Tibial nerve (tissue), 4 donors: ENCODE data around the gene CENPT. TPM values are rescaled to one million over a fixed set of nuclear protein-coding genes. Genes with fewer than 3 reads are reported as not detected.
A peak's percentile ranks its signal among the peaks of the same experiment; 100 is the strongest.

ENCODE experiments used
- DNase-seq, 2 donors: peaks; one replicate each; pipeline ENCODE4 v3.0.0-alpha.2; 2019; ENCODE audit warnings: low spot score in 2 of 2
- H3K27ac ChIP-seq, 4 donors: fragments of 200-600 bp; sonication (generic) in 3 of 4; one replicate each; pipeline ENCODE4 v1.5.1; 2017 to 2019; ENCODE audit warnings: mild to moderate bottlenecking in 1 of 4
- H3K27me3 ChIP-seq, 2 donors: fragments of 200-600 bp; sonication (generic) in 1 of 2; one replicate each; pipeline versions ENCODE4 v1.5.1 to v1.6.0; 2017 to 2019
- H3K36me3 ChIP-seq, 3 donors: fragments of 200-600 bp; sonication (generic); one replicate each; pipeline ENCODE4 v1.5.1; 2018 to 2019
- H3K4me1 ChIP-seq, 4 donors: fragments of 200-600 bp; sonication (generic) in 3 of 4; one replicate each; pipeline ENCODE4 v1.5.1; 2017 to 2019
- H3K4me3 ChIP-seq, 4 donors: fragments of 200-600 bp; sonication (generic) in 3 of 4; one replicate each; pipeline ENCODE4 v1.5.1; 2017 to 2019; ENCODE audit warnings: mild to moderate bottlenecking in 1 of 4, moderate library complexity in 1 of 4
- H3K9me3 ChIP-seq, 4 donors: fragments of 200-600 bp; sonication (generic) in 3 of 4; one replicate each; pipeline ENCODE4 v1.5.1; 2017 to 2019
- EP300 ChIP-seq, 2 donors: sonication (generic); formaldehyde crosslinking; IDR thresholded peaks; one replicate each; pipeline ENCODE4 v1.6.1; 2017; ENCODE audit warnings: antibody characterized with exemption in 2 of 2, mild to moderate bottlenecking in 1 of 2
- POLR2A ChIP-seq, 2 donors: fragments of 450-650 bp; IDR thresholded peaks; one replicate each; pipeline ENCODE4 v1.6.1; 2017; ENCODE audit warnings: antibody characterized with exemption in 2 of 2, mild to moderate bottlenecking in 2 of 2, moderate library complexity in 2 of 2
- WGBS, 2 donors: methylation state at CpG; one replicate each; pipeline ENCODE4 v1.1.5; 2018; 5-methylcytosine and 5-hydroxymethylcytosine counted together
- total RNA-seq, 4 donors: library from RNA; depleted of rRNA; stranded (reverse); fragments of >200 nt; gene quantifications; one replicate each; pipeline ENCODE4 v1.1.0, GENCODE V29; 2016
- TF ChIP-seq, protein P1 (sequence below), 5 experiments: fragments of 200-600 bp in 3 of 5; fragments of 450-650 bp in 2 of 5; sonication (generic) in 3 of 5; IDR thresholded peaks; one replicate each; pipeline ENCODE4 v1.5.1; 2016 to 2019; ENCODE audit warnings: antibody characterized with exemption in 5 of 5, mild to moderate bottlenecking in 3 of 5, moderate library complexity in 2 of 5

The CENPT gene
- total RNA-seq, 4 donors from 2014 or later, result 51.3 to 101 (median 59.2) TPM

DNA sequence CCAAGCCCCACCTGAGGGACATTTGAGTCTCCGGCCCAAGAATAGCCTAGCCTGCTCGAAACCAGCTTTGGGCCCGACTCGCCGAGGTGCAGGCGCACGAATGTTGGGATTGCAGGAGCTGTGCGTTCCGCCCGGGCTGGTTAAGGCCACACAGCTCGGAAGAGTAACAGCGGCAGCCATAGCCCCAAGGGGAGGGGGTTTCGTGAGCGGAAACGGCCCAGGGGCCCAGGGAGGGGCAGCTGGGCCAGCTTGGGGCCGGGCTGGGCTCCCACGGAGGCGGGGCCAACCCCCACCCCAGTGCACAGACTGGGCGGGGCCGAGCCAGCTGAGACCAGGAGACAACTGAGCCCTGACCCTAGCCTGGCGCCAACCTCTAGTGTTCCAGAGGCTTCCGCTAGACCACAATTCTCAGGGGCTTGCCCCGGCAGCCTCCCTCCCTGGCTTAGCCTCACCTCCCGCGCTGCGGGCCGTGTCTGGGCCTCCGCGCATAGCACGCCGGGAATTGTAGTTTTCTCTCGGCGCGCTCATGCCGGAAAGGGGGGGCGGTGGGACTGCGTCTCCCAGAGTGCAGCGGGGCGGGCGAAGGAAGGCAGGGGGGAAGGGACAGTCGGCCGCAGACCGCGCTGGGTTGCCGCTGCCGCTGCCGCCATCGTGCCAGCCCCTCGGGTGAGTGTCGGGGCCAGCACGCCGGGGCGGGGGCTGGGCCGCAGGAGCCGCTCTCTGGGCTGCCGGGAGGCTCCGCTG lies 1.0 kb downstream of the CENPT start, which contains the start of gene NUTF2:
Gene NUTF2, plus strand, starts transcription at position 614 of the 744 bp plus-strand sequence. CDS start 18,198 bp downstream, outside the sequence.
- peak; percentile 91 to 96 for DNase-seq
- peak; percentile 74 to 91 for TF ChIP-seq EP300 (IDR thresholded peaks at IDR 0.05)
- peak; percentile 34 to 67 for TF ChIP-seq POLR2A (IDR thresholded peaks at IDR 0.05)
- TF ChIP-seq, protein P1, sequence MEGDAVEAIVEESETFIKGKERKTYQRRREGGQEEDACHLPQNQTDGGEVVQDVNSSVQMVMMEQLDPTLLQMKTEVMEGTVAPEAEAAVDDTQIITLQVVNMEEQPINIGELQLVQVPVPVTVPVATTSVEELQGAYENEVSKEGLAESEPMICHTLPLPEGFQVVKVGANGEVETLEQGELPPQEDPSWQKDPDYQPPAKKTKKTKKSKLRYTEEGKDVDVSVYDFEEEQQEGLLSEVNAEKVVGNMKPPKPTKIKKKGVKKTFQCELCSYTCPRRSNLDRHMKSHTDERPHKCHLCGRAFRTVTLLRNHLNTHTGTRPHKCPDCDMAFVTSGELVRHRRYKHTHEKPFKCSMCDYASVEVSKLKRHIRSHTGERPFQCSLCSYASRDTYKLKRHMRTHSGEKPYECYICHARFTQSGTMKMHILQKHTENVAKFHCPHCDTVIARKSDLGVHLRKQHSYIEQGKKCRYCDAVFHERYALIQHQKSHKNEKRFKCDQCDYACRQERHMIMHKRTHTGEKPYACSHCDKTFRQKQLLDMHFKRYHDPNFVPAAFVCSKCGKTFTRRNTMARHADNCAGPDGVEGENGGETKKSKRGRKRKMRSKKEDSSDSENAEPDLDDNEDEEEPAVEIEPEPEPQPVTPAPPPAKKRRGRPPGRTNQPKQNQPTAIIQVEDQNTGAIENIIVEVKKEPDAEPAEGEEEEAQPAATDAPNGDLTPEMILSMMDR (IDR thresholded peaks at IDR 0.05), result peak in 2 of 5 experiments; percentile 19 to 61
- Histone ChIP-seq H3K4me1 (peaks cover 0 to 60% (median 49%) of the 10 kb centered on the region in 4 donors), H3K9me3 (no peaks in the 10 kb centered on the region), H3K27me3 (no peaks in the 10 kb centered on the region), H3K27ac (peak within 1 kb of the TSS; percentile 87 to 96 (median 93)), H3K36me3 (peaks cover 0 to 10% (median 0%) of the 10 kb centered on the region in 3 donors), H3K4me3 (peak within 1 kb of the TSS; percentile 64 to 93 (median 74))
- 0 to 3% methylated on average over 24 to 39 of the region's 57 CpGs for WGBS, 2 donors

DNA sequence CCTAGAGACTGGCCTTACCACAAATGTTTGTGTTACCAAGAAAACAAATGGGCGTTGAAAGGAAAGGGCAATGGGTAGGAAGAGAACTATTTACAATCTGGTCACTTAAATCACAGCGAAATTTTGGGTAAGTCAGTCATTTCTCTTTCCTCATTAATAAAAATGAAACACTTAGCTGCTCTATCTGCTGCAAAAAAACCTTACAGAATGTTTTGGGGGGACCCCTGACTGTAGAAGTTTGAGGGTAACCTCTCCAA lies 1.5 kb downstream of the CENPT start:
- H3K27me3 ChIP-seq, result no peaks in the 10 kb centered on the region
- peak overlapping the region; percentile 64 to 93 (median 74) for H3K4me3 ChIP-seq
- DNase-seq, result no peak
- no peaks in the 10 kb centered on the region for H3K9me3 ChIP-seq
- peaks cover 0 to 63% (median 50%) of the 10 kb centered on the region in 4 donors for H3K4me1 ChIP-seq
- 4 to 9% methylated on average over 2 of the region's 2 CpGs for WGBS, 2 donors
- peaks cover 0 to 10% (median 0%) of the 10 kb centered on the region in 3 donors for H3K36me3 ChIP-seq
- H3K27ac ChIP-seq, result peak overlapping the region; percentile 87 to 96 (median 93)
- no peak for TF ChIP-seq POLR2A (IDR thresholded peaks at IDR 0.05)

DNA sequence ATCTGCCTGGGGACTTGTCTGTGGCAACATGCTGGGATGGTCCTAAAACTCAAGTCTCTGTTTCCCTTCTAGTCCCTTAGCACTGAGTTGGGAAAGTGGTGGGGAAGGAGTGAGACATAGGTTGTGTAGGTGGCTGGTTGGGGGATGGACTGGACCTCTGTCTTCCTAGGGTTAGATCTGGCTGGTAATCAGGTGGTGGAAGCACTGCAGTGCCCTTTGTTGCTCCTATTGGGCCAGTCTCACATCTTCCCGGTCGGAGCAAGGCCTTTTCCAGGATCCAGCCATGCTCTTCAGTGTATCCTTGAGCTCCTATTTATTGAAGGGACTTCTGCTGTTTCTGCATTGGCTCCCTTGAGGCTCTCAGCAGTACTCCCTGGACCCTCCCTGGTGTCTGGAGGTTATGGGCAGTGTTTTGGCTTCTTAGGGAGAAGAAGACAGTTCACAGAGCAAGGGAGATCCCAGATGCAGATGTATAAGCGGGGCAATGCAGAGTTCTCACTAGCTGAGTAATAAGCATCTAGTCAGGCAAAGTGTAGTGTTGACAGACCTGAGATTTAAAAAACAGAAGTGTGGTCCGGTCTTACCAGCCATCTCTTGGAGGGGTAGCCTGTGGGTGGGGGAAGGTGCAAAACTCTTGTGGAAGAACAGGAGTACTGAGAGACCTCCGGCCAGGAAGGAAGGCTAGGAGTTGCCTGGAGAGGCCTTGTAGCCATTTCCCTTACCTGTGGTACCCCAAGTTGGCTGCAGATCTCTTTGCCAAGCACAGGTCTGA lies 2.0 kb downstream of the CENPT start:
- peaks cover 0 to 7% (median 0%) of the 10 kb centered on the region in 3 donors for H3K36me3 ChIP-seq
- H3K9me3 ChIP-seq, result no peaks in the 10 kb centered on the region
- TF ChIP-seq POLR2A (IDR thresholded peaks at IDR 0.05) (no peak), EP300 (IDR thresholded peaks at IDR 0.05) (no peak)
- TF ChIP-seq, protein P1 (IDR thresholded peaks at IDR 0.05), result no peak
- no peak for DNase-seq
- peaks cover 0 to 63% (median 50%) of the 10 kb centered on the region in 4 donors for H3K4me1 ChIP-seq
- H3K27me3 ChIP-seq, result no peaks in the 10 kb centered on the region
- WGBS, 2 donors, result 73 to 77% methylated on average over 5 of the region's 5 CpGs
- peak overlapping the region; percentile 87 to 96 (median 93) for H3K27ac ChIP-seq
- peak overlapping the region; percentile 64 to 93 (median 74) for H3K4me3 ChIP-seq

DNA sequence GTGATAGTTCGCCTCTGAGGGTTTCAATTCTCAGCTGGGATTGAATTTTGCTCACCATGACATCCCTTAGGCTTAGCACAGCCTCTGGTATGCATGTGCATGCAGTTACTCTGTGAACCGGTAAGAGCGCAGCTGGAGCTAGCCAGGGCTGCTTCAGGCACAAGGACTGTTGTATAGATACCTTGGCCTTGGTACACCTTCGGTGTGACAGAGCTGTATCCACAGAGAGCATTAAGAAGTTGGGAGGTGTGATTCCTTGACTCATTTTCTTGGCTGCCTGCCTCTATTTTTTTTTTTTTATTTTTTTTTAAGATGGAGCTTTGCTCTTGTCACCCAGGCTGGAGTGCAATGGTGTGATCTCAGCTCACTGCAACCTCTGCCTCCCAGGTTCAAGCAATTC lies 3.0 kb downstream of the CENPT start:
- no peak for TF ChIP-seq POLR2A (IDR thresholded peaks at IDR 0.05)
- no peak for TF ChIP-seq EP300 (IDR thresholded peaks at IDR 0.05)
- TF ChIP-seq, protein P1 (IDR thresholded peaks at IDR 0.05), result no peak
- Histone ChIP-seq H3K9me3 (no peaks in the 10 kb centered on the region), H3K27me3 (no peaks in the 10 kb centered on the region), H3K4me3 (no peak overlapping the region), H3K27ac (peak overlapping the region in 2 of 4 donors; percentile 95 to 99), H3K36me3 (no peaks in the 10 kb centered on the region), H3K4me1 (peaks cover 0 to 63% (median 50%) of the 10 kb centered on the region in 4 donors)
- no peak for DNase-seq
- 72 to 83% methylated on average over 4 of the region's 4 CpGs for WGBS, 2 donors

DNA sequence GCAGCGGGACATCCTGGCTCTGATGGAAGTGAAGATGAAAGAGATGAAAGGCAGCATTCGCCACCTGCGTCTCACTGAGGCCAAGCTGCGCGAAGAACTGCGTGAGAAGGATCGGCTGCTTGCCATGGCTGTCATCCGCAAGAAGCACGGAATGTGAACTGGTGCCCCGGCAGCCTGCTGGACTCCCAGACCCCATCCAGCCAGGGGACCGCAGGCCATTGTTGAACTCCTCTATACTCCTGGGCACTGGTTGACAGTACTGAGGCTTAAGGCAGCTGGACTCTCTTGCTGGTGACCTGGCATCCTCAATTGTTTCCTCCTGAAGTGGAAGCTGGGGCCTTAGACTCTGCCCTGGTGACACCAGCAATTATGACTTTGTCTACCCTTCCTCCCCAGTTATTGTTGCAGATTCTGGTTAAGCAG lies 4.1 kb downstream of the CENPT start:
- 6% methylated on average over 11 of the region's 11 CpGs for WGBS, 2 donors
- Histone ChIP-seq H3K36me3 (no peaks in the 10 kb centered on the region), H3K27ac (peak overlapping the region in 3 of 4 donors; percentile 99 to 100 (median 99)), H3K4me3 (peak overlapping the region; percentile 51 to 100 (median 72)), H3K27me3 (no peaks in the 10 kb centered on the region), H3K9me3 (no peaks in the 10 kb centered on the region), H3K4me1 (peaks cover 0 to 52% (median 46%) of the 10 kb centered on the region in 4 donors)
- no peak for DNase-seq
- TF ChIP-seq EP300 (IDR thresholded peaks at IDR 0.05), result no peak
- TF ChIP-seq, protein P1 (IDR thresholded peaks at IDR 0.05), result no peak
- TF ChIP-seq POLR2A (IDR thresholded peaks at IDR 0.05), result no peak
